HCT116 (cell line): ENCODE measurements around the gene ETV4. TPM values are rescaled to one million over a fixed set of nuclear protein-coding genes. Genes with fewer than 3 reads are reported as not detected.

ENCODE experiments used
- ATAC-seq: fragments of 200-7000 bp; cut with Tn5 transposase; 2 replicates; pipeline ENCODE4 v1.9.1; 2020; ENCODE audit warnings: mild to moderate bottlenecking, moderate library complexity
- BruUV-seq: library from RNA; stranded (reverse); fragments of 400-500 nt; replicated peaks from 2 replicates; lab custom pipeline; 2021; lab: Mats Ljungman, UMichigan
- CTCF ChIA-PET: fragments of 300-600 bp; sonication (Branson Sonifier 250); formaldehyde crosslinking; loops from one replicate; lab custom pipeline; 2021; ENCODE audit warnings: antibody characterized with exemption; lab: Charles Lee
- POLR2A ChIA-PET: fragments of 300-600, 350-600 bp; sonication (Branson Sonifier 250); formaldehyde crosslinking; loops from one replicate; lab custom pipeline; 2021; ENCODE audit warnings: antibody characterized with exemption; lab: Charles Lee
- RAD21 ChIA-PET, 2 experiments: fragments of 300-600 bp; sonication (Branson Sonifier 250); formaldehyde crosslinking; loops; one replicate each; lab custom pipeline; 2023; ENCODE audit warnings: low total read pairs in 2 of 2; ENCODE audit not compliant: uncharacterized antibody in 2 of 2, unreplicated experiment in 2 of 2, low non-redundant PET in 1 of 2; lab: Charles Lee
- DNase-seq: peaks from one replicate; pipeline ENCODE4 v3.0.0-alpha.2; 2010; ENCODE audit warnings: low read depth, low spot score
- H2AFZ ChIP-seq: fragments of 200-600 bp; shearing (Covaris generic), sonication (generic); 2 replicates; pipeline ENCODE4 v1.6.1; 2017; ENCODE audit warnings: low read depth, mixed run types, mixed read lengths, antibody characterized with exemption, low read length; ENCODE audit not compliant: poor library complexity, severe bottlenecking
- H3K27ac ChIP-seq: 2 replicates; pipeline ENCODE4 v1.5.1; 2012; ENCODE audit warnings: low read depth, low read length
- H3K27me3 ChIP-seq: fragments of 200-600 bp; sonication (generic); 2 replicates; pipeline ENCODE4 v1.6.1; 2016; ENCODE audit warnings: mixed run types, low read length, mixed read lengths; ENCODE audit not compliant: insufficient read depth
- H3K36me3 ChIP-seq, 2 experiments: fragments of 200-500 bp in 1 of 2; fragments of 200-600 bp in 1 of 2; sonication (Bioruptor generic) in 1 of 2; sonication (generic) in 1 of 2; 2 replicates each; pipeline versions ENCODE4 v1.5.1 to v1.6.1; 2014 to 2016; ENCODE audit warnings: low read length in 2 of 2, inconsistent platforms in 1 of 2, mixed read lengths in 1 of 2, mixed run types in 1 of 2; ENCODE audit not compliant: insufficient read depth in 2 of 2, control insufficient read depth in 1 of 2
- H3K4me1 ChIP-seq, 2 experiments: fragments of 200-600 bp in 1 of 2; sonication (generic) in 1 of 2; 2 replicates each; pipeline versions ENCODE4 v1.5.1 to v1.6.1; 2012 to 2017; ENCODE audit warnings: low read length in 2 of 2, inconsistent platforms in 1 of 2, mild to moderate bottlenecking in 1 of 2, mixed read lengths in 1 of 2, mixed run types in 1 of 2, moderate library complexity in 1 of 2; ENCODE audit not compliant: insufficient read depth in 2 of 2, control insufficient read depth in 1 of 2
- H3K4me2 ChIP-seq: fragments of 200-600 bp; sonication (generic); 2 replicates; pipeline ENCODE4 v1.6.1; 2017; ENCODE audit warnings: mixed run types, low read length, mixed read lengths
- H3K4me3 ChIP-seq, 2 experiments: fragments of 200-600 bp in 1 of 2; sonication (generic) in 1 of 2; replicated peaks in 1 of 2; 2 replicates each; pipeline ENCODE4 v1.5.1; 2011 to 2016; ENCODE audit warnings: low read length in 2 of 2, control low read depth in 1 of 2, low read depth in 1 of 2, mild to moderate bottlenecking in 1 of 2, mixed read lengths in 1 of 2, mixed run types in 1 of 2
- H3K79me2 ChIP-seq: fragments of 200-600 bp; sonication (generic); 2 replicates; pipeline ENCODE4 v1.6.1; 2017; ENCODE audit warnings: mild to moderate bottlenecking, mixed run types, low read length, moderate library complexity, mixed read lengths; ENCODE audit not compliant: insufficient read depth
- H3K9ac ChIP-seq: fragments of 200-600 bp; sonication (generic); 2 replicates; pipeline ENCODE4 v1.6.1; 2016; ENCODE audit warnings: low read length, mixed read lengths
- H3K9me2 ChIP-seq: fragments of 200-600 bp; sonication (generic), shearing (Covaris generic); 2 replicates; pipeline ENCODE4 v1.6.1; 2017; ENCODE audit warnings: mixed run types, mild to moderate bottlenecking, moderate library complexity; ENCODE audit not compliant: insufficient read depth
- H3K9me3 ChIP-seq, 2 experiments: fragments of 200-500 bp in 1 of 2; fragments of 200-600 bp in 1 of 2; sonication (Bioruptor generic) in 1 of 2; sonication (generic) in 1 of 2; 2 replicates each; pipeline ENCODE4 v1.6.1; 2014 to 2017; ENCODE audit warnings: low read length in 2 of 2, mixed read lengths in 2 of 2, inconsistent platforms in 1 of 2, low read depth in 1 of 2, mild to moderate bottlenecking in 1 of 2, mixed run types in 1 of 2, moderate library complexity in 1 of 2; ENCODE audit not compliant: control insufficient read depth in 1 of 2, insufficient read depth in 1 of 2
- H4K20me1 ChIP-seq: fragments of 200-600 bp; sonication (generic), shearing (Covaris generic); 2 replicates; pipeline ENCODE4 v1.6.1; 2017; ENCODE audit warnings: mixed run types, mild to moderate bottlenecking, moderate library complexity; ENCODE audit not compliant: insufficient read depth
- ATF3 ChIP-seq: IDR thresholded peaks from 2 replicates; pipeline ENCODE4 v1.6.1; 2012
- SP1 ChIP-seq: IDR thresholded peaks from 2 replicates; pipeline ENCODE4 v1.6.1; 2012; ENCODE audit warnings: low read depth
- SRF ChIP-seq: IDR thresholded peaks from 2 replicates; pipeline ENCODE4 v1.6.1; 2012; ENCODE audit warnings: low read depth
- ZNF274 ChIP-seq: fragments of 200-500 bp; sonication (Bioruptor generic); IDR thresholded peaks from 2 replicates; pipeline ENCODE4 v1.6.1; 2014; ENCODE audit warnings: mild to moderate bottlenecking, low read depth, low read length, inconsistent platforms
- intact Hi-C: fragments of 100-400 bp; cut with micrococcal nuclease; formaldehyde crosslinking; loops from 2 replicates; pipeline ENCODE4 v1.10.0; 2022
- total RNA-seq: library from RNA; stranded (reverse); gene quantifications from one replicate; pipeline ENCODE4 v1.2.1, GENCODE V29; 2021; ENCODE audit not compliant: unreplicated experiment

ETV4 gene
- total RNA-seq, 1 experiment from 2014 or later = 51.5 TPM

GRCh38 chr17:43482103-43483012, 63.8 kb downstream of the ETV4 start (continued):
- no peak for TF ChIP-seq SP1

GRCh38 chr17:43479948-43480347, 66.2 kb downstream of the ETV4 start:
- no TSS peak for BruUV-seq
- POLR2A ChIA-PET = no interaction called here
- H3K27ac ChIP-seq = no peak overlapping the region
- intact Hi-C loops = loop anchor here (5.0 kb wide), 1 partner anchor 143 kb away; no protein-coding TSS in a partner anchor
- H3K4me3 ChIP-seq = no peak overlapping the region
- H3K9me2 ChIP-seq = no peaks in the 10 kb centered on the region
- CTCF ChIA-PET = interaction anchor here (1.3 kb wide), 1 partner anchor 86 kb away, joined by 7 read pairs; no protein-coding TSS in a partner anchor
- H2AFZ ChIP-seq = no peak overlapping the region
- no peak overlapping the region for H3K9ac ChIP-seq
- RAD21 ChIA-PET = no interaction called here
- H4K20me1 ChIP-seq = no peaks in the 10 kb centered on the region
- H3K27me3 ChIP-seq = no peaks in the 10 kb centered on the region
- peaks cover 10% of the 10 kb centered on the region for H3K79me2 ChIP-seq
- no peaks in the 10 kb centered on the region for H3K9me3 ChIP-seq
- TF ChIP-seq ZNF274 (no peak), ATF3 (no peak), SRF (no peak)
- H3K36me3 ChIP-seq = no peaks in the 10 kb centered on the region
- H3K4me1 ChIP-seq = peaks cover 4 to 9% of the 10 kb centered on the region in 2 experiments
- DNase-seq (no peak), ATAC-seq (no peak)
- H3K4me2 ChIP-seq = no peak overlapping the region

Other genes with a start within 250 kb of the ETV4 start
- 11.5 TPM for gene ARL4D, start 147.3 kb downstream of the ETV4 start, total RNA-seq
- gene DHX8, start 62.4 kb downstream of the ETV4 start, total RNA-seq = 53.5 TPM
- gene MEOX1, start 115.6 kb upstream of the ETV4 start, total RNA-seq = not detected
- not detected for gene SOST, start 212.5 kb upstream of the ETV4 start, total RNA-seq
- 29.6 TPM for gene DUSP3, start 232.6 kb upstream of the ETV4 start, total RNA-seq
- 0.15 TPM for gene CFAP97D1, start 234.1 kb upstream of the ETV4 start, total RNA-seq